ENCODE results near the gene FKBP6.
"Not testable (repeated sequence)": the region's sequence is repeated elsewhere in the genome, so short reads cannot be mapped to it uniquely, and the experiment has no call there.

The FKBP6 gene

GRCh38 chr7:73353243-73353642 lies 25.3 kb downstream of the FKBP6 start:
- H3K9me3 ChIP-seq (ENCODE audit: control insufficient read depth in 5 of 5, low read length in 5 of 5) = peaks cover 0 to 7% (median 6%) of the 10 kb centered on the region in 5 donors
- H3K4me1 ChIP-seq (ENCODE audit: control insufficient read depth in 5 of 5, insufficient read depth in 5 of 5, low read length in 5 of 5) = peaks cover 4 to 15% (median 11%) of the 10 kb centered on the region in 5 donors
- no peak overlapping the region for H3K27ac ChIP-seq (ENCODE audit: low read depth, low read length)
- H3K4me3 ChIP-seq (ENCODE audit: low read depth in 1 of 5, low read length in 5 of 5) = no peak overlapping the region
- no peak overlapping the region for H3K9ac ChIP-seq (ENCODE audit: low read length in 5 of 5)
- H3K36me3 ChIP-seq (ENCODE audit: control insufficient read depth in 5 of 5, insufficient read depth in 5 of 5, low read length in 5 of 5) = no peaks in the 10 kb centered on the region
- no peaks in the 10 kb centered on the region for H3K27me3 ChIP-seq (ENCODE audit: control insufficient read depth in 5 of 5, insufficient read depth in 4 of 5, low read length in 5 of 5)

- Histone ChIP-seq H3K9ac (ENCODE audit: low read length in 5 of 5) (no peak overlapping the region), H3K27me3 (ENCODE audit: control insufficient read depth in 5 of 5, insufficient read depth in 4 of 5, low read length in 5 of 5) (no peaks in the 10 kb centered on the region), H3K36me3 (ENCODE audit: control insufficient read depth in 5 of 5, insufficient read depth in 5 of 5, low read length in 5 of 5) (no peaks in the 10 kb centered on the region)
These were observed 26.2 kb downstream of the FKBP6 start for GRCh38 chr7:73354196-73354595.

GRCh38 chr7:73354821-73355220 lies 26.9 kb downstream of the FKBP6 start:
- Histone ChIP-seq H3K9ac (ENCODE audit: low read length in 5 of 5) (no peak overlapping the region), H3K36me3 (ENCODE audit: control insufficient read depth in 5 of 5, insufficient read depth in 5 of 5, low read length in 5 of 5) (no peaks in the 10 kb centered on the region), H3K4me3 (ENCODE audit: low read depth in 1 of 5, low read length in 5 of 5) (no peak overlapping the region)

More at GRCh38 chr7:73354196-73354595, 26.2 kb downstream of the FKBP6 start:
- Histone ChIP-seq H3K4me1 (ENCODE audit: control insufficient read depth in 5 of 5, insufficient read depth in 5 of 5, low read length in 5 of 5) (peaks cover 4 to 22% (median 17%) of the 10 kb centered on the region in 5 donors), H3K9me3 (ENCODE audit: control insufficient read depth in 5 of 5, low read length in 5 of 5) (peaks cover 0 to 7% (median 6%) of the 10 kb centered on the region in 5 donors), H3K27ac (ENCODE audit: low read depth, low read length) (no peak overlapping the region), H3K4me3 (ENCODE audit: low read depth in 1 of 5, low read length in 5 of 5) (no peak overlapping the region)

GRCh38 chr7:73356159-73356558 lies 28.2 kb downstream of the FKBP6 start:
- H3K4me3 ChIP-seq (ENCODE audit: low read depth in 1 of 5, low read length in 5 of 5) = no peak overlapping the region
- H3K27me3 ChIP-seq (ENCODE audit: control insufficient read depth in 5 of 5, insufficient read depth in 4 of 5, low read length in 5 of 5) = no peaks in the 10 kb centered on the region
- no peak overlapping the region for H3K27ac ChIP-seq (ENCODE audit: low read depth, low read length)
- H3K36me3 ChIP-seq (ENCODE audit: control insufficient read depth in 5 of 5, insufficient read depth in 5 of 5, low read length in 5 of 5) = no peaks in the 10 kb centered on the region
- H3K4me1 ChIP-seq (ENCODE audit: control insufficient read depth in 5 of 5, insufficient read depth in 5 of 5, low read length in 5 of 5) = peaks cover 4 to 24% (median 19%) of the 10 kb centered on the region in 5 donors
- H3K9me3 ChIP-seq (ENCODE audit: control insufficient read depth in 5 of 5, low read length in 5 of 5) = peaks cover 0 to 7% (median 6%) of the 10 kb centered on the region in 5 donors
- no peak overlapping the region for H3K9ac ChIP-seq (ENCODE audit: low read length in 5 of 5)

More at GRCh38 chr7:73354821-73355220, 26.9 kb downstream of the FKBP6 start:
- Histone ChIP-seq H3K9me3 (ENCODE audit: control insufficient read depth in 5 of 5, low read length in 5 of 5) (peaks cover 0 to 7% (median 6%) of the 10 kb centered on the region in 5 donors), H3K27ac (ENCODE audit: low read depth, low read length) (no peak overlapping the region), H3K27me3 (ENCODE audit: control insufficient read depth in 5 of 5, insufficient read depth in 4 of 5, low read length in 5 of 5) (no peaks in the 10 kb centered on the region), H3K4me1 (ENCODE audit: control insufficient read depth in 5 of 5, insufficient read depth in 5 of 5, low read length in 5 of 5) (peaks cover 4 to 24% (median 19%) of the 10 kb centered on the region in 5 donors)

GRCh38 chr7:73358590-73359275 lies 30.8 kb downstream of the FKBP6 start:
- Histone ChIP-seq H3K4me3 (ENCODE audit: low read depth in 1 of 5, low read length in 5 of 5) (peak overlapping the region; percentile 47 to 73 (median 60)), H3K9me3 (ENCODE audit: control insufficient read depth in 5 of 5, low read length in 5 of 5) (no peaks in the 10 kb centered on the region)

GRCh38 chr7:73359306-73359705 lies 31.3 kb downstream of the FKBP6 start:
- Histone ChIP-seq H3K36me3 (ENCODE audit: control insufficient read depth in 5 of 5, insufficient read depth in 5 of 5, low read length in 5 of 5) (no peaks in the 10 kb centered on the region), H3K9me3 (ENCODE audit: control insufficient read depth in 5 of 5, low read length in 5 of 5) (no peaks in the 10 kb centered on the region), H3K27ac (ENCODE audit: low read depth, low read length) (no peak overlapping the region), H3K9ac (ENCODE audit: low read length in 5 of 5) (no peak overlapping the region), H3K27me3 (ENCODE audit: control insufficient read depth in 5 of 5, insufficient read depth in 4 of 5, low read length in 5 of 5) (peaks cover 0 to under 1% (median 0%) of the 10 kb centered on the region in 5 donors), H3K4me3 (ENCODE audit: low read depth in 1 of 5, low read length in 5 of 5) (no peak overlapping the region), H3K4me1 (ENCODE audit: control insufficient read depth in 5 of 5, insufficient read depth in 5 of 5, low read length in 5 of 5) (peaks cover 2 to 21% (median 15%) of the 10 kb centered on the region in 5 donors)

More at GRCh38 chr7:73358590-73359275, 30.8 kb downstream of the FKBP6 start:
- H3K27me3 ChIP-seq (ENCODE audit: control insufficient read depth in 5 of 5, insufficient read depth in 4 of 5, low read length in 5 of 5) = no peaks in the 10 kb centered on the region
- H3K27ac ChIP-seq (ENCODE audit: low read depth, low read length) = peak overlapping the region; percentile 7
- peak overlapping the region in 3 of 5 donors; percentile 9 to 76 (median 22) for H3K9ac ChIP-seq (ENCODE audit: low read length in 5 of 5)
- peaks cover 2 to 21% (median 15%) of the 10 kb centered on the region in 5 donors for H3K4me1 ChIP-seq (ENCODE audit: control insufficient read depth in 5 of 5, insufficient read depth in 5 of 5, low read length in 5 of 5)
- H3K36me3 ChIP-seq (ENCODE audit: control insufficient read depth in 5 of 5, insufficient read depth in 5 of 5, low read length in 5 of 5) = no peaks in the 10 kb centered on the region

- Histone ChIP-seq H3K36me3 (ENCODE audit: control insufficient read depth in 5 of 5, insufficient read depth in 5 of 5, low read length in 5 of 5) (no peaks in the 10 kb centered on the region), H3K27ac (ENCODE audit: low read depth, low read length) (no peak overlapping the region), H3K4me3 (ENCODE audit: low read depth in 1 of 5, low read length in 5 of 5) (no peak overlapping the region), H3K27me3 (ENCODE audit: control insufficient read depth in 5 of 5, insufficient read depth in 4 of 5, low read length in 5 of 5) (peaks cover 0 to 5% (median 0%) of the 10 kb centered on the region in 5 donors), H3K9me3 (ENCODE audit: control insufficient read depth in 5 of 5, low read length in 5 of 5) (no peaks in the 10 kb centered on the region), H3K4me1 (ENCODE audit: control insufficient read depth in 5 of 5, insufficient read depth in 5 of 5, low read length in 5 of 5) (peaks cover 2 to 21% (median 15%) of the 10 kb centered on the region in 5 donors), H3K9ac (ENCODE audit: low read length in 5 of 5) (no peak overlapping the region)
These were observed 31.9 kb downstream of the FKBP6 start for GRCh38 chr7:73359746-73360375.

GRCh38 chr7:73360590-73360989 lies 32.6 kb downstream of the FKBP6 start:
- H3K4me1 ChIP-seq (ENCODE audit: control insufficient read depth in 5 of 5, insufficient read depth in 5 of 5, low read length in 5 of 5) = peaks cover 2 to 21% (median 15%) of the 10 kb centered on the region in 5 donors
- H3K27ac ChIP-seq (ENCODE audit: low read depth, low read length); H3K27me3 ChIP-seq (ENCODE audit: control insufficient read depth in 5 of 5, insufficient read depth in 4 of 5, low read length in 5 of 5); H3K9me3 ChIP-seq (ENCODE audit: control insufficient read depth in 5 of 5, low read length in 5 of 5); H3K4me3 ChIP-seq (ENCODE audit: low read depth in 1 of 5, low read length in 5 of 5); H3K9ac ChIP-seq (ENCODE audit: low read length in 5 of 5); H3K36me3 ChIP-seq (ENCODE audit: control insufficient read depth in 5 of 5, insufficient read depth in 5 of 5, low read length in 5 of 5): not testable (repeated sequence)

GRCh38 chr7:73363225-73364005 lies 35.5 kb downstream of the FKBP6 start:
- Histone ChIP-seq H3K9me3 (ENCODE audit: control insufficient read depth in 5 of 5, low read length in 5 of 5) (no peaks in the 10 kb centered on the region), H3K4me3 (ENCODE audit: low read depth in 1 of 5, low read length in 5 of 5) (no peak overlapping the region), H3K36me3 (ENCODE audit: control insufficient read depth in 5 of 5, insufficient read depth in 5 of 5, low read length in 5 of 5) (no peaks in the 10 kb centered on the region), H3K27me3 (ENCODE audit: control insufficient read depth in 5 of 5, insufficient read depth in 4 of 5, low read length in 5 of 5) (peaks cover 0 to 5% (median 0%) of the 10 kb centered on the region in 5 donors), H3K27ac (ENCODE audit: low read depth, low read length) (no peak overlapping the region), H3K9ac (ENCODE audit: low read length in 5 of 5) (no peak overlapping the region), H3K4me1 (ENCODE audit: control insufficient read depth in 5 of 5, insufficient read depth in 5 of 5, low read length in 5 of 5) (peaks cover 0 to 9% (median 5%) of the 10 kb centered on the region in 5 donors)
